Thyroid gland (tissue), 4 donors: ENCODE measurements around the gene ESPNL. TPM values are rescaled to one million over a fixed set of nuclear protein-coding genes. Genes with fewer than 3 reads are reported as not detected.
A peak's percentile ranks its signal among the peaks of the same experiment; 100 is the strongest.

Experiments
- DNase-seq, 2 donors: peaks; one replicate each; pipeline ENCODE4 v3.0.0-alpha.2; 2019
- H3K27ac ChIP-seq, 3 donors: fragments of 200-600 bp; sonication (generic); 1 replicate in 2 of 3; 2 replicates in 1 of 3; pipeline ENCODE4 v1.5.1; 2016 to 2019; ENCODE audit warnings: mild to moderate bottlenecking in 1 of 3, moderate library complexity in 1 of 3
- H3K27me3 ChIP-seq: fragments of 200-600 bp; sonication (generic); one replicate; pipeline ENCODE4 v1.5.1; 2019
- H3K36me3 ChIP-seq, 2 donors: fragments of 200-600 bp; sonication (generic); one replicate each; pipeline ENCODE4 v1.5.1; 2016 to 2019
- H3K4me1 ChIP-seq, 2 donors: fragments of 200-600 bp; sonication (generic); one replicate each; pipeline ENCODE4 v1.5.1; 2017 to 2019
- H3K4me3 ChIP-seq, 3 donors: fragments of 200-600 bp; sonication (generic); replicated peaks in 1 of 3; 1 replicate in 2 of 3; 2 replicates in 1 of 3; pipeline ENCODE4 v1.5.1; 2016; ENCODE audit warnings: mild to moderate bottlenecking in 1 of 3
- H3K9me3 ChIP-seq: fragments of 200-600 bp; sonication (generic); one replicate; pipeline ENCODE4 v1.5.1; 2017
- CTCF ChIP-seq, 6 experiments: fragments of 200-600 bp in 3 of 6; fragments of 450-650 bp in 3 of 6; sonication (generic) in 3 of 6; IDR thresholded peaks; one replicate each; pipeline ENCODE4 v1.5.1; 2016 to 2019; ENCODE audit warnings: antibody characterized with exemption in 6 of 6, mild to moderate bottlenecking in 2 of 6, inconsistent platforms in 1 of 6, moderate library complexity in 1 of 6
- POLR2A ChIP-seq, 2 donors: fragments of 450-650 bp; IDR thresholded peaks; one replicate each; pipeline ENCODE4 v1.6.1; 2017; ENCODE audit warnings: antibody characterized with exemption in 2 of 2, mild to moderate bottlenecking in 2 of 2, moderate library complexity in 1 of 2
- WGBS, 2 donors: methylation state at CpG; one replicate each; pipeline ENCODE4 v1.1.5; 2017; 5-methylcytosine and 5-hydroxymethylcytosine counted together
- intact Hi-C: fragments of 100-400 bp; cut with DNase I; formaldehyde crosslinking; loops from one replicate; pipeline ENCODE4 v1.15.1; 2023
- total RNA-seq, 4 donors: library from RNA; depleted of rRNA; stranded (reverse); fragments of >200 nt; gene quantifications; one replicate each; pipeline ENCODE4 v1.2.3, GENCODE V29; 2016

The ESPNL gene
- total RNA-seq, 4 donors from 2014 or later, result 0.11 to 3.8 (median 2.6) TPM

- intact Hi-C loops, result no loop called here
- peaks cover 10 to 15% of the 10 kb centered on the region in 2 donors for H3K36me3 ChIP-seq
- no peak overlapping the region for H3K4me3 ChIP-seq
- H3K27ac ChIP-seq, result peak overlapping the region in 2 of 3 donors; percentile 29 to 78
- H3K4me1 ChIP-seq, result peaks cover 64 to 90% of the 10 kb centered on the region in 2 donors
- 90 to 91% methylated on average over 6 to 7 of the region's 7 CpGs for WGBS, 2 donors
- no peak for DNase-seq
- no peaks in the 10 kb centered on the region for H3K9me3 ChIP-seq
- TF ChIP-seq CTCF (IDR thresholded peaks at IDR 0.05), result no peak
- TF ChIP-seq POLR2A (IDR thresholded peaks at IDR 0.05), result no peak
- no peaks in the 10 kb centered on the region for H3K27me3 ChIP-seq
Observed at GRCh38 chr2:238167344-238167715, 67.2 kb downstream of the ESPNL start.

DNA sequence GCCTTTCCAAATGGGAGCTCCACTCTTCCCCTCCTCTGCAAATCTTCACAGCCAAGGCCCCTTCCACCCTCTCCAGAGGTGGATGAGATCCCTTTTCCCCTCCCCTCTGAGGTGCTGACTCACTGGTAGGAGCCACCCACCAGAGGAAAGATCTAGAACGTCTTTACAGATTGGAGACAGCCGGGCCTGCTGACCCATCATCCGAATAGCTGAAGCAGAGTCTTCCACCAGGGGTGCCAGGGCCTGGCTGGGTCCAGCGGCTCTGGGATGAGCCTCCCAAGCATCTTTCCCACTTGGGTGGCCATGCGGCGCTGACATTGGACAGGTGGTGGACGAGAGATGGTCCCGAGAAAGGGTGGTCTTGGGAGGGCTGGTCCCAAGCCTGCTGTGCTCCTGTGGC, 67.6 kb downstream of the ESPNL start:
- Histone ChIP-seq H3K9me3 (no peaks in the 10 kb centered on the region), H3K4me3 (no peak overlapping the region), H3K4me1 (peaks cover 62 to 88% of the 10 kb centered on the region in 2 donors), H3K27me3 (no peaks in the 10 kb centered on the region), H3K27ac (peak overlapping the region in 2 of 3 donors; percentile 29 to 78), H3K36me3 (peaks cover 14 to 20% of the 10 kb centered on the region in 2 donors)
- no peak for TF ChIP-seq POLR2A (IDR thresholded peaks at IDR 0.05)
- no peak for TF ChIP-seq CTCF (IDR thresholded peaks at IDR 0.05)
- no peak for DNase-seq
- intact Hi-C loops, result no loop called here
- 86 to 89% methylated on average over 6 to 8 of the region's 8 CpGs for WGBS, 2 donors

DNA sequence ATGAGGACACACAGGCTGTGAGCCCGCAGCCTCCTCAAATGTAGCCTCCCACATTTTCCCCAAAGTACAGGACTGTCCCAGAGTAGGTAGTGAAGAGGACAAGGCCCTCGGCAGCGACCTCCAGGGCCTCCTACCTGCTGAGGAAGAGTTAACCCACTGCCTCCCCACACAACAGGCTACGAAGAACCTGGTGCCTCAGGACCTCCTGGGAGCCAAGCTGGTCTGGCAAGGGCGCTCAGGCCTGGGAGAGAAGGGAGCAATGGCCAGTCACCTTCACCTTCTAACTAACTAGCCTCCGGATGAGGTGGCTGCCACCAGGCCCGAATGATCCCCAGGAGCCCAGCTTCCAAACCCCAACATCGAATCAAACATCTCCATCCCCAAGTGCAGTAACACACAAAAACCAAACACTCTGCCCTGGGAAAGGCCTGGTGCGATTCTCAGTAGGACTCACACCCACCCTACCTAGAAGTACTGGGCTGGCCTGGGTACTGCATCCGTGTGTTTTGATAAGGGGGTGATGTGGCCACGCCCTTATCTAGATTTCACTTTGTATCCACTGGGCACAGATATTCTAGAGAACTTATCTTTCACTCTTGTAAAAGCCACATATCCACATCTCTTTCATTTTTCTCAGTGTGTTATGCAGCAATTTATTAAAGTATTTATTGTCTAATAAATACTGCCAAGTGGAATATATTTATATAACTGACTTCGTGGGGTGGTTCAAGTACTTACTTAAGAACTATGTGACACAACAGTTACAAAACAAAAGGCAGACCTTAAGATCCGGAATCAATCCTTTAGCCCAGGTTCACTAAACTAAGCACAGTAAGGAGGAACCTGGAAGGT, 68.3 kb downstream of the ESPNL start:
- peaks cover 14 to 20% of the 10 kb centered on the region in 2 donors for H3K36me3 ChIP-seq
- TF ChIP-seq POLR2A (IDR thresholded peaks at IDR 0.05) (no peak), CTCF (IDR thresholded peaks at IDR 0.05) (no peak)
- H3K27ac ChIP-seq, result peak overlapping the region in 2 of 3 donors; percentile 29 to 78
- intact Hi-C loops, result no loop called here
- DNase-seq, result no peak
- WGBS, 2 donors, result 93 to 94% methylated on average over 12 to 13 of the region's 13 CpGs
- no peak overlapping the region for H3K4me3 ChIP-seq
- no peaks in the 10 kb centered on the region for H3K9me3 ChIP-seq
- H3K4me1 ChIP-seq, result peaks cover 56 to 88% of the 10 kb centered on the region in 2 donors
- no peaks in the 10 kb centered on the region for H3K27me3 ChIP-seq

- Histone ChIP-seq H3K27ac (peak overlapping the region in 1 of 3 donors; percentile 78), H3K36me3 (peaks cover 14 to 20% of the 10 kb centered on the region in 2 donors)
Observed at GRCh38 chr2:238169048-238169707, 69.0 kb downstream of the ESPNL start.

More at GRCh38 chr2:238169048-238169707, 69.0 kb downstream of the ESPNL start:
- no peak for DNase-seq
- Histone ChIP-seq H3K27me3 (no peaks in the 10 kb centered on the region), H3K4me3 (no peak overlapping the region), H3K4me1 (peaks cover 63 to 88% of the 10 kb centered on the region in 2 donors), H3K9me3 (no peaks in the 10 kb centered on the region)
- intact Hi-C loops, result no loop called here
- TF ChIP-seq CTCF (IDR thresholded peaks at IDR 0.05) (no peak), POLR2A (IDR thresholded peaks at IDR 0.05) (no peak)
- WGBS, 2 donors, result 67 to 70% methylated on average over 6 of the region's 6 CpGs
